Measurements from ENCODE around the gene PSG2.
"Not testable (repeated sequence)": the region's sequence is repeated elsewhere in the genome, so short reads cannot be mapped to it uniquely, and the experiment has no call there.

Gene PSG2

GRCh38 chr19:43084196-43084832, 1.8 kb upstream of the PSG2 start:
- H3K4me3 ChIP-seq (ENCODE audit: low read depth, low read length); H3K27ac ChIP-seq; H3K36me3 ChIP-seq (replicated peaks); in situ Hi-C loops (cut with HindIII; ENCODE audit: low pct_ligation_motif_present, low sequenced_read_pairs); H3K27me3 ChIP-seq (replicated peaks): not testable (repeated sequence)
- TF ChIP-seq CTCF (IDR thresholded peaks at IDR 0.05; ENCODE audit: low read depth, low read length, missing control alignments), result peak; percentile 53
- DNase-seq, result peak; percentile 19

- H3K27me3 ChIP-seq (replicated peaks); H3K36me3 ChIP-seq (replicated peaks); H3K27ac ChIP-seq; DNase-seq; H3K4me3 ChIP-seq (ENCODE audit: low read depth, low read length); in situ Hi-C loops (cut with HindIII; ENCODE audit: low pct_ligation_motif_present, low sequenced_read_pairs): not testable (repeated sequence)
These were observed 1.2 kb upstream of the PSG2 start for GRCh38 chr19:43083721-43084120.

- peak overlapping the region; percentile 67 for H3K27ac ChIP-seq
- H3K36me3 ChIP-seq (replicated peaks), result no peaks in the 10 kb centered on the region
- no peak for TF ChIP-seq CTCF (IDR thresholded peaks at IDR 0.05; ENCODE audit: low read depth, low read length, missing control alignments)
- no peaks in the 10 kb centered on the region for H3K27me3 ChIP-seq (replicated peaks)
- peak; percentile 36 for DNase-seq
- no peak overlapping the region for H3K4me3 ChIP-seq (ENCODE audit: low read depth, low read length)
- in situ Hi-C loops (cut with HindIII; ENCODE audit: low pct_ligation_motif_present, low sequenced_read_pairs), result no loop called here
These were observed 4.2 kb downstream of the PSG2 start for GRCh38 chr19:43078311-43078710.

- H3K36me3 ChIP-seq (replicated peaks); H3K4me3 ChIP-seq (ENCODE audit: low read depth, low read length); in situ Hi-C loops (cut with HindIII; ENCODE audit: low pct_ligation_motif_present, low sequenced_read_pairs); H3K27me3 ChIP-seq (replicated peaks): not testable (repeated sequence)
- H3K27ac ChIP-seq, result peak overlapping the region; percentile 67
- peak; percentile 63 for DNase-seq
These were observed 4.6 kb downstream of the PSG2 start for GRCh38 chr19:43077881-43078280.

- H3K27me3 ChIP-seq (replicated peaks); DNase-seq; H3K27ac ChIP-seq; H3K4me3 ChIP-seq (ENCODE audit: low read depth, low read length); in situ Hi-C loops (cut with HindIII; ENCODE audit: low pct_ligation_motif_present, low sequenced_read_pairs); H3K36me3 ChIP-seq (replicated peaks): not testable (repeated sequence)
These were observed 20.1 kb downstream of the PSG2 start for GRCh38 chr19:43062418-43062817.

GRCh38 chr19:43061326-43061725, 21.2 kb downstream of the PSG2 start:
- in situ Hi-C loops (cut with HindIII; ENCODE audit: low pct_ligation_motif_present, low sequenced_read_pairs); H3K27me3 ChIP-seq (replicated peaks); H3K4me3 ChIP-seq (ENCODE audit: low read depth, low read length); H3K27ac ChIP-seq; DNase-seq; H3K36me3 ChIP-seq (replicated peaks): not testable (repeated sequence)

- H3K27me3 ChIP-seq (replicated peaks); DNase-seq; in situ Hi-C loops (cut with HindIII; ENCODE audit: low pct_ligation_motif_present, low sequenced_read_pairs); H3K36me3 ChIP-seq (replicated peaks); H3K27ac ChIP-seq; H3K4me3 ChIP-seq (ENCODE audit: low read depth, low read length): not testable (repeated sequence)
These were observed 22.2 kb downstream of the PSG2 start for GRCh38 chr19:43060254-43060653.

GRCh38 chr19:43059482-43059881, 23.0 kb downstream of the PSG2 start:
- H3K4me3 ChIP-seq (ENCODE audit: low read depth, low read length); H3K27me3 ChIP-seq (replicated peaks); DNase-seq; H3K27ac ChIP-seq; H3K36me3 ChIP-seq (replicated peaks); in situ Hi-C loops (cut with HindIII; ENCODE audit: low pct_ligation_motif_present, low sequenced_read_pairs): not testable (repeated sequence)

- H3K36me3 ChIP-seq (replicated peaks); H3K27ac ChIP-seq; DNase-seq; H3K4me3 ChIP-seq (ENCODE audit: low read depth, low read length); in situ Hi-C loops (cut with HindIII; ENCODE audit: low pct_ligation_motif_present, low sequenced_read_pairs); H3K27me3 ChIP-seq (replicated peaks): not testable (repeated sequence)
These were observed 24.1 kb downstream of the PSG2 start for GRCh38 chr19:43058440-43058839.

- H3K27ac ChIP-seq; DNase-seq; in situ Hi-C loops (cut with HindIII; ENCODE audit: low pct_ligation_motif_present, low sequenced_read_pairs); H3K4me3 ChIP-seq (ENCODE audit: low read depth, low read length); H3K36me3 ChIP-seq (replicated peaks); H3K27me3 ChIP-seq (replicated peaks): not testable (repeated sequence)
These were observed 34.5 kb downstream of the PSG2 start for GRCh38 chr19:43047966-43048365.

- in situ Hi-C loops (cut with HindIII; ENCODE audit: low pct_ligation_motif_present, low sequenced_read_pairs); H3K36me3 ChIP-seq (replicated peaks); DNase-seq; H3K27ac ChIP-seq; H3K27me3 ChIP-seq (replicated peaks); H3K4me3 ChIP-seq (ENCODE audit: low read depth, low read length): not testable (repeated sequence)
These were observed 35.9 kb downstream of the PSG2 start for GRCh38 chr19:43046578-43046977.

- H3K27me3 ChIP-seq (replicated peaks); in situ Hi-C loops (cut with HindIII; ENCODE audit: low pct_ligation_motif_present, low sequenced_read_pairs); H3K36me3 ChIP-seq (replicated peaks); H3K27ac ChIP-seq; DNase-seq; H3K4me3 ChIP-seq (ENCODE audit: low read depth, low read length): not testable (repeated sequence)
These were observed 38.9 kb downstream of the PSG2 start for GRCh38 chr19:43043492-43044180.

All from brain microvascular endothelial cell (primary cell).